CD4-positive, alpha-beta T cell (primary cell): ENCODE data around the gene DEPDC5. TPM values are rescaled to one million over a fixed set of nuclear protein-coding genes. Genes with fewer than 3 reads are reported as not detected.

Experiments used
- ATAC-seq: fragments of 200-7000 bp; cut with Tn5 transposase; one replicate; pipeline ENCODE4 v1.10.0; 2022; ENCODE audit warnings: mild to moderate bottlenecking; ENCODE audit not compliant: poor library complexity
- CTCF ChIA-PET: fragments of 350-600 bp; sonication (Branson Sonifier 250); formaldehyde crosslinking; loops from one replicate; lab custom pipeline; 2021; ENCODE audit warnings: antibody characterized with exemption, inconsistent platforms; lab: Charles Lee
- POLR2A ChIA-PET: fragments of 350-600 bp; sonication (Branson Sonifier 250); formaldehyde crosslinking; loops from one replicate; lab custom pipeline; 2021; ENCODE audit warnings: antibody characterized with exemption, inconsistent platforms; lab: Charles Lee
- DNase-seq, 14 experiments: peaks; one replicate each; pipeline ENCODE4 v3.0.0-alpha.2; 2013 to 2020; ENCODE audit warnings: mixed read lengths in 2 of 14
- H3K27ac ChIP-seq, 2 donors: one replicate each; pipeline versions ENCODE4 v1.5.1 to v1.7.0; 2013; ENCODE audit warnings: low read length in 2 of 2, low read depth in 1 of 2, mild to moderate bottlenecking in 1 of 2
- H3K27me3 ChIP-seq, 2 experiments: 1 replicate in 1 of 2; 2 replicates in 1 of 2; pipeline versions ENCODE4 v1.6.1 to v1.7.0; 2013; ENCODE audit warnings: low read length in 2 of 2, control low read depth in 1 of 2, mild to moderate bottlenecking in 1 of 2, moderate library complexity in 1 of 2; ENCODE audit not compliant: insufficient read depth in 2 of 2, control insufficient read depth in 1 of 2
- H3K36me3 ChIP-seq: one replicate; pipeline ENCODE4 v1.6.1; 2013; ENCODE audit warnings: low read length, control low read depth; ENCODE audit not compliant: insufficient read depth
- H3K4me1 ChIP-seq: one replicate; pipeline ENCODE4 v1.6.1; 2013; ENCODE audit warnings: low read length, control low read depth; ENCODE audit not compliant: insufficient read depth
- H3K4me3 ChIP-seq: one replicate; pipeline ENCODE4 v1.5.1; 2013; ENCODE audit warnings: mild to moderate bottlenecking, low read length, moderate library complexity
- H3K9me3 ChIP-seq, 2 experiments: 1 replicate in 1 of 2; 2 replicates in 1 of 2; pipeline versions ENCODE4 v1.6.1 to v1.7.0; 2013; ENCODE audit warnings: low read length in 2 of 2, mild to moderate bottlenecking in 2 of 2, control low read depth in 1 of 2, moderate library complexity in 1 of 2; ENCODE audit not compliant: control insufficient read depth in 1 of 2, insufficient read depth in 1 of 2
- H3K27ac Mint-ChIP-seq: one replicate; pipeline ENCODE4 v1.8.0; 2020; ENCODE audit warnings: mixed read lengths
- H3K27me3 Mint-ChIP-seq: one replicate; pipeline ENCODE4 v1.8.0; 2021; ENCODE audit warnings: mixed read lengths
- H3K36me3 Mint-ChIP-seq: one replicate; pipeline ENCODE4 v1.8.0; 2021; ENCODE audit warnings: low read depth, mixed read lengths
- H3K4me1 Mint-ChIP-seq: one replicate; pipeline ENCODE4 v1.8.0; 2021; ENCODE audit warnings: low read depth, mixed read lengths
- H3K4me3 Mint-ChIP-seq: one replicate; pipeline ENCODE4 v1.8.0; 2020; ENCODE audit warnings: mild to moderate bottlenecking, mixed read lengths
- H3K9me3 Mint-ChIP-seq: one replicate; pipeline ENCODE4 v1.8.0; 2020; ENCODE audit warnings: mixed read lengths
- CTCF ChIP-seq: fragments of 200-600 bp; IDR thresholded peaks from one replicate; pipeline ENCODE4 v1.8.0; 2022; ENCODE audit warnings: antibody characterized with exemption, mild to moderate bottlenecking
- intact Hi-C, 2 experiments: fragments of 100-400 bp; cut with DNase I in 1 of 2; cut with micrococcal nuclease in 1 of 2; formaldehyde crosslinking; loops; one replicate each; pipeline versions ENCODE4 v1.15.1 to v1.9.0; 2023 to 2025; cut with DNase I, micrococcal nuclease
- total RNA-seq, 174 experiments: library from RNA in 2 of 174; stranded (reverse) in 2 of 174; gene quantifications; one replicate each; pipeline ENCODE4 v1.2.3 and lab custom pipeline; 2021 to 2026

The DEPDC5 gene
- total RNA-seq, 2 experiments from 2014 or later: 32.9 to 36.6 TPM

GRCh38 chr22:31726692-31727091 lies 27.1 kb upstream of the DEPDC5 start:
- CTCF ChIA-PET: no interaction called here
- no peak overlapping the region for H3K4me3 ChIP-seq
- Mint-ChIP-seq H3K27me3 (no peaks in the 10 kb centered on the region), H3K4me3 (no peak overlapping the region), H3K4me1 (no peaks in the 10 kb centered on the region), H3K27ac (no peak overlapping the region), H3K36me3 (peaks cover 44% of the 10 kb centered on the region), H3K9me3 (no peaks in the 10 kb centered on the region)
- no peaks in the 10 kb centered on the region for H3K4me1 ChIP-seq
- intact Hi-C loops: loop anchor here in 1 of 2 experiments (5.0 kb wide), 1 partner anchor 61 kb away; no protein-coding TSS in a partner anchor
- POLR2A ChIA-PET: no interaction called here
- no peaks in the 10 kb centered on the region for H3K27me3 ChIP-seq
- H3K9me3 ChIP-seq: no peaks in the 10 kb centered on the region
- no peak for TF ChIP-seq CTCF
- no peak overlapping the region for H3K27ac ChIP-seq
- DNase-seq: no peak
- H3K36me3 ChIP-seq: peaks cover 34% of the 10 kb centered on the region
- ATAC-seq: no peak

GRCh38 chr22:31728857-31729256 lies 25.0 kb upstream of the DEPDC5 start:
- Mint-ChIP-seq H3K36me3 (peaks cover 31% of the 10 kb centered on the region), H3K4me1 (peaks cover 6% of the 10 kb centered on the region), H3K9me3 (no peaks in the 10 kb centered on the region), H3K4me3 (no peak overlapping the region), H3K27ac (no peak overlapping the region), H3K27me3 (no peaks in the 10 kb centered on the region)
- Histone ChIP-seq H3K27ac (no peak overlapping the region), H3K36me3 (peaks cover 28% of the 10 kb centered on the region), H3K4me3 (no peak overlapping the region), H3K27me3 (no peaks in the 10 kb centered on the region), H3K9me3 (no peaks in the 10 kb centered on the region), H3K4me1 (no peaks in the 10 kb centered on the region)
- ChIA-PET POLR2A (interaction anchor here (1.0 kb wide), 1 partner anchor 22 kb away, joined by 3 read pairs; the partner anchor contains the start of gene PRR14L), CTCF (interaction anchor here (0.7 kb wide), 1 partner anchor 1206 kb away, joined by 3 read pairs; no protein-coding TSS in a partner anchor)
- no peak for TF ChIP-seq CTCF
- intact Hi-C loops: loop anchor here in 1 of 2 experiments (5.0 kb wide), 1 partner anchor 58 kb away; no protein-coding TSS in a partner anchor
- DNase-seq: no peak
- no peak for ATAC-seq

GRCh38 chr22:31730344-31730711 lies 23.5 kb upstream of the DEPDC5 start:
- intact Hi-C loops: no loop called here
- Mint-ChIP-seq H3K9me3 (no peaks in the 10 kb centered on the region), H3K4me3 (no peak overlapping the region), H3K36me3 (peaks cover 26% of the 10 kb centered on the region), H3K27ac (no peak overlapping the region), H3K4me1 (peaks cover 15% of the 10 kb centered on the region), H3K27me3 (no peaks in the 10 kb centered on the region)
- no peak overlapping the region for H3K27ac ChIP-seq
- H3K4me1 ChIP-seq: no peaks in the 10 kb centered on the region
- DNase-seq: no peak
- no peaks in the 10 kb centered on the region for H3K27me3 ChIP-seq
- H3K9me3 ChIP-seq: no peaks in the 10 kb centered on the region
- ATAC-seq: no peak
- CTCF ChIA-PET: interaction anchor here (1.0 kb wide), 1 partner anchor 65 kb away, joined by 3 read pairs; no protein-coding TSS in a partner anchor
- H3K36me3 ChIP-seq: peaks cover 17% of the 10 kb centered on the region
- no peak for TF ChIP-seq CTCF
- H3K4me3 ChIP-seq: no peak overlapping the region
- POLR2A ChIA-PET: interaction anchor here (1.0 kb wide), 1 partner anchor 23 kb away, joined by 3 read pairs; the partner anchor contains the start of gene DEPDC5
